Measurements from ENCODE around the gene MED15.
A peak's percentile ranks its signal among the peaks of the same experiment; 100 is the strongest.

Gene MED15

GRCh38 chr22:20580179-20580578, 72.8 kb downstream of the MED15 start:
- Mint-ChIP-seq H3K27ac (peak overlapping the region in 1 of 3 experiments; percentile 37), H3K27me3 (ENCODE audit: low read depth) (no peaks in the 10 kb centered on the region), H3K4me3 (no peak overlapping the region), H3K4me1 (no peaks in the 10 kb centered on the region), H3K36me3 (ENCODE audit: low read depth) (peaks cover 22% of the 10 kb centered on the region), H3K9me3 (no peaks in the 10 kb centered on the region)
- no peak for TF ChIP-seq CTCF (IDR thresholded peaks at IDR 0.05; ENCODE audit: unreplicated experiment in 3 of 3)

GRCh38 chr22:20580611-20581502, 73.4 kb downstream of the MED15 start:
- Mint-ChIP-seq H3K4me1 (no peaks in the 10 kb centered on the region), H3K27me3 (ENCODE audit: low read depth) (no peaks in the 10 kb centered on the region), H3K9me3 (no peaks in the 10 kb centered on the region), H3K36me3 (ENCODE audit: low read depth) (peaks cover 22% of the 10 kb centered on the region), H3K4me3 (no peak overlapping the region), H3K27ac (peak overlapping the region in 1 of 3 experiments; percentile 37)
- TF ChIP-seq CTCF (IDR thresholded peaks at IDR 0.05; ENCODE audit: unreplicated experiment in 3 of 3) = no peak

- Mint-ChIP-seq H3K9me3 (no peaks in the 10 kb centered on the region), H3K27me3 (ENCODE audit: low read depth) (no peaks in the 10 kb centered on the region), H3K4me1 (no peaks in the 10 kb centered on the region), H3K27ac (no peak overlapping the region), H3K4me3 (no peak overlapping the region), H3K36me3 (ENCODE audit: low read depth) (peaks cover 18% of the 10 kb centered on the region)
- TF ChIP-seq CTCF (IDR thresholded peaks at IDR 0.05; ENCODE audit: unreplicated experiment in 3 of 3) = no peak
Measured at GRCh38 chr22:20581503-20582170, 74.2 kb downstream of the MED15 start.

GRCh38 chr22:20582171-20582511, 74.7 kb downstream of the MED15 start:
- Mint-ChIP-seq H3K9me3 (no peaks in the 10 kb centered on the region), H3K27ac (no peak overlapping the region), H3K4me1 (no peaks in the 10 kb centered on the region), H3K27me3 (ENCODE audit: low read depth) (no peaks in the 10 kb centered on the region), H3K36me3 (ENCODE audit: low read depth) (peaks cover 18% of the 10 kb centered on the region), H3K4me3 (no peak overlapping the region)
- no peak for TF ChIP-seq CTCF (IDR thresholded peaks at IDR 0.05; ENCODE audit: unreplicated experiment in 3 of 3)

GRCh38 chr22:20582520-20583361, 75.3 kb downstream of the MED15 start:
- no peak for TF ChIP-seq CTCF (IDR thresholded peaks at IDR 0.05; ENCODE audit: unreplicated experiment in 3 of 3)
- Mint-ChIP-seq H3K9me3 (no peaks in the 10 kb centered on the region), H3K36me3 (ENCODE audit: low read depth) (peaks cover 13% of the 10 kb centered on the region), H3K4me3 (no peak overlapping the region), H3K27me3 (ENCODE audit: low read depth) (no peaks in the 10 kb centered on the region), H3K4me1 (no peaks in the 10 kb centered on the region), H3K27ac (no peak overlapping the region)
